HepG2 (cell line): ENCODE results near the gene P2RX7. TPM values are rescaled to one million over a fixed set of nuclear protein-coding genes. Genes with fewer than 3 reads are reported as not detected.

Experiments used
- CBX1 ChIP-seq: IDR thresholded peaks from one replicate; pipeline ENCODE4 v1.6.1; 2016; ENCODE audit warnings: antibody characterized with exemption, low read depth
- CHD4 ChIP-seq: fragments of 200-600 bp; sonication (generic); IDR thresholded peaks from 2 replicates; pipeline ENCODE4 v1.7.0; 2017; ENCODE audit warnings: mild to moderate bottlenecking, low read length, borderline replicate concordance
- GZF1 ChIP-seq: sonication (generic); formaldehyde crosslinking; IDR thresholded peaks from 2 replicates; pipeline ENCODE4 v1.5.1; 2020; ENCODE audit warnings: mild to moderate bottlenecking, missing genetic modification reagents
- JUN ChIP-seq: sonication (generic); formaldehyde crosslinking; IDR thresholded peaks from 2 replicates; pipeline ENCODE4 v1.4.0; 2020; ENCODE audit warnings: mild to moderate bottlenecking, missing genetic modification reagents
- KLF13 ChIP-seq: sonication (generic); formaldehyde crosslinking; IDR thresholded peaks from 2 replicates; pipeline ENCODE4 v1.4.0; 2020; ENCODE audit warnings: mild to moderate bottlenecking, missing genetic modification reagents
- MTA1 ChIP-seq: sonication (generic); formaldehyde crosslinking; IDR thresholded peaks from 2 replicates; pipeline ENCODE4 v1.4.0; 2020; ENCODE audit warnings: missing genetic modification reagents, mild to moderate bottlenecking, borderline replicate concordance
- SMC3 ChIP-seq: IDR thresholded peaks from 2 replicates; pipeline ENCODE4 v1.6.1; 2011; ENCODE audit warnings: low read length, improper control_type of control experiment
- SNAI1 ChIP-seq: sonication (generic); formaldehyde crosslinking; IDR thresholded peaks from 2 replicates; pipeline ENCODE4 v1.5.0; 2020; ENCODE audit warnings: mild to moderate bottlenecking, missing genetic modification reagents, borderline replicate concordance
- SP5 ChIP-seq: IDR thresholded peaks from 2 replicates; pipeline ENCODE4 v1.6.1; 2016; ENCODE audit warnings: low read depth, borderline replicate concordance
- SSRP1 ChIP-seq: IDR thresholded peaks from 2 replicates; pipeline ENCODE4 v1.6.1; 2016; ENCODE audit warnings: control low read depth
- YEATS2 ChIP-seq: sonication (generic); formaldehyde crosslinking; IDR thresholded peaks from 2 replicates; pipeline ENCODE4 v1.4.0; 2020; ENCODE audit warnings: missing genetic modification reagents, borderline replicate concordance
- ZKSCAN8 ChIP-seq: IDR thresholded peaks from 2 replicates; pipeline ENCODE4 v1.6.1; 2016; ENCODE audit warnings: borderline replicate concordance, missing genetic modification reagents, missing compliant biosample characterization
- ZNF253 ChIP-seq: sonication (generic); formaldehyde crosslinking; IDR thresholded peaks from 2 replicates; pipeline ENCODE4 v1.8.0; 2022; ENCODE audit warnings: mild to moderate bottlenecking, missing genetic modification reagents, borderline replicate concordance
- ZNF432 ChIP-seq: sonication (generic); formaldehyde crosslinking; IDR thresholded peaks from 2 replicates; pipeline ENCODE4 v1.5.0; 2020; ENCODE audit warnings: missing genetic modification reagents, mild to moderate bottlenecking, borderline replicate concordance
- ZNF446 ChIP-seq: sonication (generic); formaldehyde crosslinking; IDR thresholded peaks from 2 replicates; pipeline ENCODE4 v1.5.0; 2020; ENCODE audit warnings: mild to moderate bottlenecking, missing genetic modification reagents
- ZNF615 ChIP-seq: sonication (generic); formaldehyde crosslinking; IDR thresholded peaks from 2 replicates; pipeline ENCODE4 v1.5.0; 2020; ENCODE audit warnings: mild to moderate bottlenecking, missing genetic modification reagents, borderline replicate concordance
- ZSCAN22 ChIP-seq: sonication (generic); formaldehyde crosslinking; IDR thresholded peaks from 2 replicates; pipeline ENCODE4 v1.4.0; 2020; ENCODE audit warnings: mild to moderate bottlenecking, missing genetic modification reagents
- polyA plus RNA-seq, 8 experiments: library from polyadenylated mRNA; depleted of rRNA in 3 of 8; stranded (reverse) in 7 of 8; unstranded in 1 of 8; fragments of >200 nt; fragmentation: Illumina TruSeq in 4 of 8; extraction: Trizol in 4 of 8; gene quantifications; 2 replicates each; pipeline versions ENCODE4 v1.2.1 to v1.2.3, GENCODE V29; 2011 to 2016; ENCODE audit warnings: low read depth in 4 of 8, missing spikeins in 1 of 8, mixed read lengths in 1 of 8; ENCODE audit not compliant: insufficient read depth in 1 of 8
- total RNA-seq, 5 experiments: library from RNA; depleted of rRNA; stranded (reverse); fragments of >200 nt; fragmentation: Illumina TruSeq; extraction: Trizol; gene quantifications; 2 replicates each; pipeline ENCODE4 v1.2.3, GENCODE V29; 2016; ENCODE audit warnings: low read depth in 1 of 5
- TF ChIP-seq, protein P1 (sequence below): sonication (generic); formaldehyde crosslinking; IDR thresholded peaks from 2 replicates; pipeline ENCODE4 v1.4.0; 2020; ENCODE audit warnings: mild to moderate bottlenecking, missing genetic modification reagents
- TF ChIP-seq, protein P2 (sequence below): IDR thresholded peaks from 2 replicates; pipeline ENCODE4 v1.6.1; 2016
- TF ChIP-seq, protein P3 (sequence below): sonication (generic); formaldehyde crosslinking; IDR thresholded peaks from 2 replicates; pipeline ENCODE4 v1.4.0; 2020; ENCODE audit warnings: missing genetic modification reagents
- TF ChIP-seq, protein P4 (sequence below): sonication (generic); formaldehyde crosslinking; IDR thresholded peaks from 2 replicates; pipeline ENCODE4 v1.8.0; 2022; ENCODE audit warnings: mild to moderate bottlenecking, missing genetic modification reagents; ENCODE audit not compliant: insufficient replicate concordance
- TF ChIP-seq, protein P5 (sequence below): IDR thresholded peaks from 2 replicates; pipeline ENCODE4 v1.6.1; 2016; ENCODE audit warnings: mild to moderate bottlenecking, missing biosample characterization, missing genetic modification reagents
- TF ChIP-seq, protein P6 (sequence below): sonication (generic); formaldehyde crosslinking; IDR thresholded peaks from 2 replicates; pipeline ENCODE4 v1.5.0; 2020; ENCODE audit warnings: mild to moderate bottlenecking, missing genetic modification reagents

P2RX7 gene
- total and polyA plus RNA-seq, 2 of the 13 experiments (the other 11 are each of a cell fraction or from before 2014, with no cell fraction given) = 0.13 to 0.73 TPM

DNA sequence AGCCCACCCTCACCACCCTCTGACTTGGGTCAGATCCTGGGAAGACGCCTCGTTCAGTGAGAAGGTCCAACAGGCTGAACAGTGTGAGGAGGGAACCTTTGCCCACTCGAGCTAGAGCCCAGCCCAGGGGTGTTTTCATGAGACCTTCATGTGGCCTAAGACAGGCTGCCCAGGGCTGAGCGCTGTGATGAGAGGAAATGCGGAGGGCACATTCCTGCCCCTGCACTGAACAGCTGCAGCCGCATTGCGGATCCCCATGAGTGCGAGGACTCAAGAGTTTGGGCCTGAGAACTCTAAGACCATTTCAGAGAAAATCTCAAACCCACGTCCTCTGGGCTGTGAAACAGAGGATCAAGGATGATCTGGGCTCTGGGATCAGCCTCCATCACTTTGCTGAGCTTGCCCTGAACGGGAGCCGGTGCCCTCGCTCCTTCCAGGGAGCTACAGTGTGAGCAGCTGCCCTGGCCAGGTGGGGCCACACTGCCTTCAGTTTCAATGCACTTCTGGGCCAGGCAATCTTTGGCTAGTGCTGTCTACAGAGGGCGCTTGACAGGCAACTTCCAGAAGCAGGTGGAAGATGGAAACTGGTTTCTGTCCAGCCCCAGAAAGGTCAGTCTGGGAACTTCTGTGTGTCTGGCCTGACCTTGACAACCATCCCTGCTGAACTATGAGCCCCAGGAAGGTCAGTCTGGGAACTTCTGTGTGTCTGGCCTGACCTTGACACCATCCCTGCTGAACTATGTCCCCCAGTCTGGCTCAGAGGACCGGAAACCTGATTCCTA is 43.5 kb upstream of the P2RX7 start (continued):
- TF ChIP-seq, protein P1, sequence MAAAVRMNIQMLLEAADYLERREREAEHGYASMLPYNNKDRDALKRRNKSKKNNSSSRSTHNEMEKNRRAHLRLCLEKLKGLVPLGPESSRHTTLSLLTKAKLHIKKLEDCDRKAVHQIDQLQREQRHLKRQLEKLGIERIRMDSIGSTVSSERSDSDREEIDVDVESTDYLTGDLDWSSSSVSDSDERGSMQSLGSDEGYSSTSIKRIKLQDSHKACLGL (CRISPR knock-in tag) = peak; percentile 49; the same call in 1 of the 2 replicates
- TF ChIP-seq, protein P2, sequence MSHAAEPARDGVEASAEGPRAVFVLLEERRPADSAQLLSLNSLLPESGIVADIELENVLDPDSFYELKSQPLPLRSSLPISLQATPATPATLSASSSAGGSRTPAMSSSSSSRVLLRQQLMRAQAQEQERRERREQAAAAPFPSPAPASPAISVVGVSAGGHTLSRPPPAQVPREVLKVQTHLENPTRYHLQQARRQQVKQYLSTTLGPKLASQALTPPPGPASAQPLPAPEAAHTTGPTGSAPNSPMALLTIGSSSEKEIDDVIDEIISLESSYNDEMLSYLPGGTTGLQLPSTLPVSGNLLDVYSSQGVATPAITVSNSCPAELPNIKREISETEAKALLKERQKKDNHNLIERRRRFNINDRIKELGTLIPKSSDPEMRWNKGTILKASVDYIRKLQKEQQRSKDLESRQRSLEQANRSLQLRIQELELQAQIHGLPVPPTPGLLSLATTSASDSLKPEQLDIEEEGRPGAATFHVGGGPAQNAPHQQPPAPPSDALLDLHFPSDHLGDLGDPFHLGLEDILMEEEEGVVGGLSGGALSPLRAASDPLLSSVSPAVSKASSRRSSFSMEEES = peak; percentile 19; the same call in 1 of the 2 replicates
- TF ChIP-seq ZKSCAN8 (CRISPR knock-in tag) (no peak), JUN (CRISPR knock-in tag) (no peak), ZNF446 (CRISPR knock-in tag) (no peak), SMC3 (peak; percentile 1; the same call in 1 of the 2 replicates), YEATS2 (CRISPR knock-in tag) (no peak), GZF1 (CRISPR knock-in tag) (no peak), ZNF253 (no peak), ZNF615 (no peak), ZSCAN22 (CRISPR knock-in tag) (no peak), MTA1 (CRISPR knock-in tag) (peak; percentile 61; the same call in 1 of the 2 replicates), SSRP1 (no peak), KLF13 (CRISPR knock-in tag) (no peak), SNAI1 (no peak), CHD4 (no peak), CBX1 (peak; percentile 54), SP5 (CRISPR knock-in tag) (no peak), ZNF432 (CRISPR knock-in tag) (no peak)
- TF ChIP-seq, protein P3, sequence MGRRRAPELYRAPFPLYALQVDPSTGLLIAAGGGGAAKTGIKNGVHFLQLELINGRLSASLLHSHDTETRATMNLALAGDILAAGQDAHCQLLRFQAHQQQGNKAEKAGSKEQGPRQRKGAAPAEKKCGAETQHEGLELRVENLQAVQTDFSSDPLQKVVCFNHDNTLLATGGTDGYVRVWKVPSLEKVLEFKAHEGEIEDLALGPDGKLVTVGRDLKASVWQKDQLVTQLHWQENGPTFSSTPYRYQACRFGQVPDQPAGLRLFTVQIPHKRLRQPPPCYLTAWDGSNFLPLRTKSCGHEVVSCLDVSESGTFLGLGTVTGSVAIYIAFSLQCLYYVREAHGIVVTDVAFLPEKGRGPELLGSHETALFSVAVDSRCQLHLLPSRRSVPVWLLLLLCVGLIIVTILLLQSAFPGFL = no peak
- TF ChIP-seq, protein P4, sequence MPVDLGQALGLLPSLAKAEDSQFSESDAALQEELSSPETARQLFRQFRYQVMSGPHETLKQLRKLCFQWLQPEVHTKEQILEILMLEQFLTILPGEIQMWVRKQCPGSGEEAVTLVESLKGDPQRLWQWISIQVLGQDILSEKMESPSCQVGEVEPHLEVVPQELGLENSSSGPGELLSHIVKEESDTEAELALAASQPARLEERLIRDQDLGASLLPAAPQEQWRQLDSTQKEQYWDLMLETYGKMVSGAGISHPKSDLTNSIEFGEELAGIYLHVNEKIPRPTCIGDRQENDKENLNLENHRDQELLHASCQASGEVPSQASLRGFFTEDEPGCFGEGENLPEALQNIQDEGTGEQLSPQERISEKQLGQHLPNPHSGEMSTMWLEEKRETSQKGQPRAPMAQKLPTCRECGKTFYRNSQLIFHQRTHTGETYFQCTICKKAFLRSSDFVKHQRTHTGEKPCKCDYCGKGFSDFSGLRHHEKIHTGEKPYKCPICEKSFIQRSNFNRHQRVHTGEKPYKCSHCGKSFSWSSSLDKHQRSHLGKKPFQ = no peak
- TF ChIP-seq, protein P5, sequence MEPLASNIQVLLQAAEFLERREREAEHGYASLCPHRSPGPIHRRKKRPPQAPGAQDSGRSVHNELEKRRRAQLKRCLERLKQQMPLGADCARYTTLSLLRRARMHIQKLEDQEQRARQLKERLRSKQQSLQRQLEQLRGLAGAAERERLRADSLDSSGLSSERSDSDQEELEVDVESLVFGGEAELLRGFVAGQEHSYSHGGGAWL (CRISPR knock-in tag) = 0 out of 2 replicates have a peak, but pooled peaks have one; percentile 33
- TF ChIP-seq, protein P6, sequence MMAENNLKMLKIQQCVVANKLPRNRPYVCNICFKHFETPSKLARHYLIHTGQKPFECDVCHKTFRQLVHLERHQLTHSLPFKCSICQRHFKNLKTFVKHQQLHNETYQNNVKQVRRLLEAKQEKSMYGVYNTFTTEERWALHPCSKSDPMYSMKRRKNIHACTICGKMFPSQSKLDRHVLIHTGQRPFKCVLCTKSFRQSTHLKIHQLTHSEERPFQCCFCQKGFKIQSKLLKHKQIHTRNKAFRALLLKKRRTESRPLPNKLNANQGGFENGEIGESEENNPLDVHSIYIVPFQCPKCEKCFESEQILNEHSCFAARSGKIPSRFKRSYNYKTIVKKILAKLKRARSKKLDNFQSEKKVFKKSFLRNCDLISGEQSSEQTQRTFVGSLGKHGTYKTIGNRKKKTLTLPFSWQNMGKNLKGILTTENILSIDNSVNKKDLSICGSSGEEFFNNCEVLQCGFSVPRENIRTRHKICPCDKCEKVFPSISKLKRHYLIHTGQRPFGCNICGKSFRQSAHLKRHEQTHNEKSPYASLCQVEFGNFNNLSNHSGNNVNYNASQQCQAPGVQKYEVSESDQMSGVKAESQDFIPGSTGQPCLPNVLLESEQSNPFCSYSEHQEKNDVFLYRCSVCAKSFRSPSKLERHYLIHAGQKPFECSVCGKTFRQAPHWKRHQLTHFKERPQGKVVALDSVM (CRISPR knock-in tag) = peak; percentile 61; the same call in 1 of the 2 replicates
